A549 (cell line): ENCODE results near the gene DUXB. TPM values are rescaled to one million over a fixed set of nuclear protein-coding genes. Genes with fewer than 3 reads are reported as not detected.
A peak's percentile ranks its signal among the peaks of the same experiment; 100 is the strongest.

Experiments
- ATAC-seq, 2 experiments: fragments of 200-7000 bp in 1 of 2; fragments of >200 bp in 1 of 2; cut with Nextera tagmentation in 1 of 2; cut with Tn5 transposase in 1 of 2; 3 replicates each; pipeline versions ENCODE4 v1.8.0 to v1.9.1; 2018 to 2020; ENCODE audit warnings: mild to moderate bottlenecking in 1 of 2, moderate library complexity in 1 of 2
- CTCF ChIA-PET: fragments of 300-600 bp; sonication (Branson Sonifier 250); formaldehyde crosslinking; extraction: SDS; loops from one replicate; lab custom pipeline; 2021; ENCODE audit warnings: antibody characterized with exemption, inconsistent platforms; lab: Yijun Ruan, JAX
- POLR2A ChIA-PET: fragments of 350-600 bp; formaldehyde crosslinking; extraction: SDS; loops from one replicate; lab custom pipeline; 2021; ENCODE audit warnings: antibody characterized with exemption, inconsistent platforms; lab: Yijun Ruan, JAX
- DNase-seq, 2 experiments: peaks; one replicate each; pipeline versions ENCODE4 v3.0.0 to v3.0.0-alpha.2; 2011 to 2016; ENCODE audit warnings: low read depth in 1 of 2, low spot score in 1 of 2
- FAIRE-seq: peaks from 2 replicates; lab custom pipeline; 2011; peaks lifted over from hg19 to GRCh38; lab: Jason Lieb, UNC
- H3K27ac ChIP-seq, 2 experiments: fragments of >200 bp; sonication (Bioruptor Twin); formaldehyde crosslinking; 3 replicates each; pipeline ENCODE4 v1.5.1; 2016 to 2017
- H3K4me1 ChIP-seq: fragments of >200 bp; sonication (Bioruptor Twin); formaldehyde crosslinking; 3 replicates; pipeline ENCODE4 v1.6.1; 2016
- H3K4me2 ChIP-seq: fragments of >200 bp; sonication (Bioruptor Twin); formaldehyde crosslinking; 3 replicates; pipeline ENCODE4 v1.6.1; 2016
- H3K4me3 ChIP-seq: fragments of >200 bp; sonication (Bioruptor Twin); formaldehyde crosslinking; 3 replicates; pipeline ENCODE4 v1.5.1; 2016
- H3K9me3 ChIP-seq: fragments of >200 bp; sonication (Bioruptor Twin); formaldehyde crosslinking; 3 replicates; pipeline ENCODE4 v1.6.1; 2016
- CEBPB ChIP-seq, 2 experiments: fragments of >200 bp in 1 of 2; sonication (Bioruptor Twin) in 1 of 2; formaldehyde crosslinking in 1 of 2; IDR thresholded peaks; 2 replicates each; pipeline ENCODE4 v1.6.1; 2012 to 2016
- CHD4 ChIP-seq: fragments of 200-600 bp; sonication (generic); IDR thresholded peaks from 2 replicates; pipeline ENCODE4 v1.6.1; 2016; ENCODE audit warnings: antibody characterized with exemption, mild to moderate bottlenecking, borderline replicate concordance
- EHF ChIP-seq: fragments of 250-450 bp; sonication (Bioruptor Pico); IDR thresholded peaks from 2 replicates; pipeline ENCODE4 v1.5.0; 2020; ENCODE audit warnings: mild to moderate bottlenecking
- ESRRA ChIP-seq: fragments of 150-350 bp; IDR thresholded peaks from 2 replicates; pipeline ENCODE4 v1.6.1; 2014; ENCODE audit warnings: mild to moderate bottlenecking, low read length, borderline replicate concordance
- FOXS1 ChIP-seq: fragments of 250-450 bp; sonication (Bioruptor Pico); IDR thresholded peaks from 2 replicates; pipeline ENCODE4 v1.5.0; 2020; ENCODE audit warnings: mild to moderate bottlenecking, moderate library complexity
- HEYL ChIP-seq: fragments of 250-450 bp; sonication (Bioruptor Pico); IDR thresholded peaks from 2 replicates; pipeline ENCODE4 v1.8.0; 2021; ENCODE audit warnings: mild to moderate bottlenecking, moderate library complexity
- HOXB13 ChIP-seq: fragments of 250-450 bp; sonication (Bioruptor Pico); IDR thresholded peaks from 2 replicates; pipeline ENCODE4 v1.5.0; 2020; ENCODE audit warnings: low read depth, mild to moderate bottlenecking, moderate library complexity
- JUN ChIP-seq, 2 experiments: fragments of >200 bp; sonication (Bioruptor Twin); formaldehyde crosslinking; IDR thresholded peaks; 2 replicates in 1 of 2; 3 replicates in 1 of 2; pipeline ENCODE4 v1.6.1; 2016 to 2017
- JUNB ChIP-seq: fragments of >200 bp; sonication (Bioruptor Twin); formaldehyde crosslinking; IDR thresholded peaks from 2 replicates; pipeline ENCODE4 v1.6.1; 2016
- NPAS2 ChIP-seq: fragments of 250-450 bp; sonication (Bioruptor Pico); IDR thresholded peaks from 2 replicates; pipeline ENCODE4 v1.8.0; 2022; ENCODE audit warnings: mild to moderate bottlenecking, moderate library complexity, borderline replicate concordance
- RAD21 ChIP-seq, 2 experiments: fragments of >200 bp in 1 of 2; sonication (Bioruptor Twin) in 1 of 2; formaldehyde crosslinking in 1 of 2; IDR thresholded peaks in 1 of 2; conservative IDR thresholded peaks in 1 of 2; 2 replicates in 1 of 2; 3 replicates in 1 of 2; pipeline ENCODE4 v1.6.1; 2012 to 2018; ENCODE audit warnings: inconsistent platforms in 1 of 2
- RARB ChIP-seq: fragments of 250-450 bp; sonication (Bioruptor Pico); IDR thresholded peaks from 2 replicates; pipeline ENCODE4 v1.8.0; 2021; ENCODE audit warnings: mild to moderate bottlenecking, moderate library complexity
- RCOR1 ChIP-seq: fragments of 150-350 bp; IDR thresholded peaks from 2 replicates; pipeline ENCODE4 v1.6.1; 2014; ENCODE audit warnings: antibody characterized with exemption, low read length, low read depth
- SMC3 ChIP-seq: fragments of >200 bp; sonication (Bioruptor Twin); formaldehyde crosslinking; IDR thresholded peaks from 3 replicates; pipeline ENCODE4 v1.6.1; 2018; ENCODE audit warnings: inconsistent platforms
- SREBF2 ChIP-seq: fragments of 450-650 bp; IDR thresholded peaks from 2 replicates; pipeline ENCODE4 v1.6.1; 2014; ENCODE audit warnings: mild to moderate bottlenecking, moderate library complexity
- ZC3H11A ChIP-seq: fragments of 450-650 bp; IDR thresholded peaks from 2 replicates; pipeline ENCODE4 v1.6.1; 2014; ENCODE audit warnings: antibody characterized with exemption, mild to moderate bottlenecking
- ZFP36 ChIP-seq: fragments of 450-650 bp; IDR thresholded peaks from 2 replicates; pipeline ENCODE4 v1.6.1; 2014; ENCODE audit warnings: borderline replicate concordance; ENCODE audit not compliant: partially characterized antibody
- WGBS: methylation state at CpG from one replicate; pipeline ENCODE4 v1.1.6; 2017; ENCODE audit errors: missing lambda C conversion rate; 5-methylcytosine and 5-hydroxymethylcytosine counted together
- polyA plus RNA-seq, 4 experiments: library from polyadenylated mRNA; depleted of rRNA in 3 of 4; stranded (reverse); fragments of >200 nt; fragmentation: RNase III in 1 of 4; extraction: RNeasy Plus Mini Kit Qiagen cat#74134 plus additional on column Dnase treatment in 1 of 4; gene quantifications; 2 replicates in 3 of 4; 3 replicates in 1 of 4; pipeline ENCODE4 v1.2.3, GENCODE V29; 2011 to 2017
- TF ChIP-seq, protein P1 (sequence below): fragments of 250-450 bp; sonication (Bioruptor Pico); IDR thresholded peaks from 2 replicates; pipeline ENCODE4 v1.5.0; 2020; ENCODE audit warnings: low read depth, mild to moderate bottlenecking, moderate library complexity
- TF ChIP-seq, protein P2 (sequence below): fragments of 450-650 bp; IDR thresholded peaks from 2 replicates; pipeline ENCODE4 v1.6.1; 2014; ENCODE audit warnings: antibody characterized with exemption
- TF ChIP-seq, protein P3 (sequence below): fragments of >200 bp; sonication (Bioruptor Twin); formaldehyde crosslinking; IDR thresholded peaks from 2 replicates; pipeline ENCODE4 v1.6.1; 2016
- TF ChIP-seq, protein P4 (sequence below): IDR thresholded peaks from 2 replicates; pipeline ENCODE4 v1.6.1; 2012
- TF ChIP-seq, protein P5 (sequence below): fragments of 250-450 bp; sonication (Bioruptor Pico); IDR thresholded peaks from 2 replicates; pipeline ENCODE4 v1.5.0; 2021; ENCODE audit warnings: mild to moderate bottlenecking, moderate library complexity, borderline replicate concordance

DUXB gene
- polyA plus RNA-seq, 2 of the 4 experiments (the other 2 are of a cell fraction) = not detected

DNA sequence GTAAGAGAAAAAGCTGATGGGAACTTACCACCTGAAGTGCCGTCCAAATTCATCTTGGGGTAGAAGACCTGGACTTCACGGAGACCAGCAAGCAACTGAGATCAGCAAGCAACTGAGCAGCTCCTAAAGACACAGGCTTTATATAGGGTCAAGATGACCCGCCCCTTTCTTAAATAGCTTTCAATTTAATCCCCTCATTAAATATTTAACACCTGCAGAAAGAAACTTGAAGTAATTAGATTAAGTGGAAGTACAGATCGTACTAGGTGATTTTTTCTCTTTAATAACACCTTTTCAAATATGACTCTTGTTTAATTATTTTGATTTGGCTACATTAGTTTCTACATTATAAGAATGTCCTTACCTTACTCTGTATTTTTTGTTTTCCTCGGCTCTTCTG lies 25.1 kb upstream of the DUXB start, which contains the start of gene CPHXL:
Gene CPHXL, minus strand, starts transcription at position 101 of the 400 bp plus-strand sequence. Its CDS starts 48 bp downstream, at position 53.
- CTCF ChIA-PET = no interaction called here
- Histone ChIP-seq H3K9me3 (no peaks in the 10 kb centered on the region), H3K27ac (no peak within 1 kb of the TSS), H3K4me2 (0 out of 3 replicates have a peak within 1 kb of the TSS, but pooled peaks have one; percentile 21), H3K4me3 (no peak within 1 kb of the TSS), H3K4me1 (no peaks in the 10 kb centered on the region)
- DNase-seq (no peak), FAIRE-seq (no peak), ATAC-seq (no peak)
- POLR2A ChIA-PET = no interaction called here
- 49% methylated on average over 5 of the region's 5 CpGs for WGBS
- TF ChIP-seq SMC3 (no peak), EHF (CRISPR knock-in tag) (no peak), SREBF2 (no peak), ZC3H11A (no peak), NPAS2 (CRISPR knock-in tag) (no peak), CHD4 (no peak), FOXS1 (CRISPR knock-in tag) (no peak), ESRRA (no peak), RCOR1 (no peak), HEYL (CRISPR knock-in tag) (no peak), RARB (CRISPR knock-in tag) (no peak), JUN (IDR thresholded peaks at IDR 0.05) (no peak), RAD21 (conservative IDR thresholded peaks at IDR 0.05 in 1 of 2, IDR thresholded peaks at IDR 0.05 in 1 of 2) (no peak)
- TF ChIP-seq, protein P1, sequence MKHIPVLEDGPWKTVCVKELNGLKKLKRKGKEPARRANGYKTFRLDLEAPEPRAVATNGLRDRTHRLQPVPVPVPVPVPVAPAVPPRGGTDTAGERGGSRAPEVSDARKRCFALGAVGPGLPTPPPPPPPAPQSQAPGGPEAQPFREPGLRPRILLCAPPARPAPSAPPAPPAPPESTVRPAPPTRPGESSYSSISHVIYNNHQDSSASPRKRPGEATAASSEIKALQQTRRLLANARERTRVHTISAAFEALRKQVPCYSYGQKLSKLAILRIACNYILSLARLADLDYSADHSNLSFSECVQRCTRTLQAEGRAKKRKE (CRISPR knock-in tag) = no peak
- TF ChIP-seq, protein P2, sequence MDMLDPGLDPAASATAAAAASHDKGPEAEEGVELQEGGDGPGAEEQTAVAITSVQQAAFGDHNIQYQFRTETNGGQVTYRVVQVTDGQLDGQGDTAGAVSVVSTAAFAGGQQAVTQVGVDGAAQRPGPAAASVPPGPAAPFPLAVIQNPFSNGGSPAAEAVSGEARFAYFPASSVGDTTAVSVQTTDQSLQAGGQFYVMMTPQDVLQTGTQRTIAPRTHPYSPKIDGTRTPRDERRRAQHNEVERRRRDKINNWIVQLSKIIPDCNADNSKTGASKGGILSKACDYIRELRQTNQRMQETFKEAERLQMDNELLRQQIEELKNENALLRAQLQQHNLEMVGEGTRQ = no peak
- TF ChIP-seq, protein P3, sequence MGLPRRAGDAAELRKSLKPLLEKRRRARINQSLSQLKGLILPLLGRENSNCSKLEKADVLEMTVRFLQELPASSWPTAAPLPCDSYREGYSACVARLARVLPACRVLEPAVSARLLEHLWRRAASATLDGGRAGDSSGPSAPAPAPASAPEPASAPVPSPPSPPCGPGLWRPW = no peak
- TF ChIP-seq, protein P4, sequence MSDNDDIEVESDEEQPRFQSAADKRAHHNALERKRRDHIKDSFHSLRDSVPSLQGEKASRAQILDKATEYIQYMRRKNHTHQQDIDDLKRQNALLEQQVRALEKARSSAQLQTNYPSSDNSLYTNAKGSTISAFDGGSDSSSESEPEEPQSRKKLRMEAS = no peak

DNA sequence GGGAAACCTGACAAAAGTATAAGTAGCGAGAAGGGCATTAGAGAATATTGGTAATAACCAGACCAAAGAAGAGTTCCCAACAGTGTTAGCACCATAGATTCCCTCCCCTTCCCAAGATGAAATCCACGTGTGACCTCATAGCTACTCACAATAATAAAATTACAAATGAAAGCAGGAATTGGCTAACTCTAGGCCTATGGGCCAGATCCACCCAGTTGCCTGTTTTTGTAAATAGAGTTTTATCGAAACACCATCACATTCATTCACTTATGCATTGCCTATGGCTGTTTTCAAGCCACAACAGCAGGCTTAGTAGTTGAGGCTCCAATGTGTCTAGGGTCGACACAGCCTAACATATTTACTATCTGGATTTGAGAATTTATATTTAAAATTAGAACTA lies 17.2 kb upstream of the DUXB start:
- DNase-seq (no peak), FAIRE-seq (no peak), ATAC-seq (no peak)
- Histone ChIP-seq H3K27ac (no peak overlapping the region), H3K4me2 (no peak overlapping the region), H3K9me3 (no peaks in the 10 kb centered on the region), H3K4me3 (no peak overlapping the region), H3K4me1 (no peaks in the 10 kb centered on the region)
- POLR2A ChIA-PET = no interaction called here
- CTCF ChIA-PET = interaction anchor here (0.7 kb wide), 1 partner anchor 1762 kb away, joined by 4 read pairs; no protein-coding TSS in a partner anchor
- 13% methylated on average over 4 of the region's 4 CpGs for WGBS
- TF ChIP-seq JUNB (no peak), SMC3 (no peak), CEBPB (IDR thresholded peaks at IDR 0.05) (no peak)

DNA sequence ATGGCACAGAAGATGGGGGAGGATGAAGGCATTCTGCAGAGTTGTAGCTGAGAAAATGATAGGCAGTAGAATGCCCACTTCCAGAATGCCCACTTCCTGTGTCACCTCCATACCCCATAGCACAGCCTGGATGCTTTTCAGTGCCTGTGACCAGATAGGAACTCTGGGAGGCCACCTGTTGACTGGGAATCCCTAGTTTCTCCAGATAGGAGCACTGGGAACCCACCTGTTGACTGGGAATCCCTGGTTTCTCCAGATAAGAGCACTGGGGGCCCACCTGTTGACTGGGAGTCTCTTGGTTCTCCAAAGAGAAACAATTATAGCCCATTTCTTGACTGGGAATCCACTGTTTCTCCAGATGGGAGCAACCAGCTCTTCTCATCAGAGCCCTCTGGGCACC lies 13.4 kb upstream of the DUXB start:
- CTCF ChIA-PET = interaction anchor here (1.4 kb wide), 1 partner anchor 51 kb away, joined by 3 read pairs; no protein-coding TSS in a partner anchor
- TF ChIP-seq, protein P5, sequence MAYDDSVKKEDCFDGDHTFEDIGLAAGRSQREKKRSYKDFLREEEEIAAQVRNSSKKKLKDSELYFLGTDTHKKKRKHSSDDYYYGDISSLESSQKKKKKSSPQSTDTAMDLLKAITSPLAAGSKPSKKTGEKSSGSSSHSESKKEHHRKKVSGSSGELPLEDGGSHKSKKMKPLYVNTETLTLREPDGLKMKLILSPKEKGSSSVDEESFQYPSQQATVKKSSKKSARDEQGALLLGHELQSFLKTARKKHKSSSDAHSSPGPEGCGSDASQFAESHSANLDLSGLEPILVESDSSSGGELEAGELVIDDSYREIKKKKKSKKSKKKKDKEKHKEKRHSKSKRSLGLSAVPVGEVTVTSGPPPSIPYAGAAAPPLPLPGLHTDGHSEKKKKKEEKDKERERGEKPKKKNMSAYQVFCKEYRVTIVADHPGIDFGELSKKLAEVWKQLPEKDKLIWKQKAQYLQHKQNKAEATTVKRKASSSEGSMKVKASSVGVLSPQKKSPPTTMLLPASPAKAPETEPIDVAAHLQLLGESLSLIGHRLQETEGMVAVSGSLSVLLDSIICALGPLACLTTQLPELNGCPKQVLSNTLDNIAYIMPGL (CRISPR knock-in tag) = no peak
- TF ChIP-seq ZFP36 = no peak
- TF ChIP-seq HOXB13 (CRISPR knock-in tag) = no peak
- TF ChIP-seq, protein P2 = no peak
- FAIRE-seq (no peak), ATAC-seq (no peak), DNase-seq (no peak)
- Histone ChIP-seq H3K4me1 (no peaks in the 10 kb centered on the region), H3K4me2 (no peak overlapping the region), H3K27ac (no peak overlapping the region), H3K4me3 (no peak overlapping the region), H3K9me3 (no peaks in the 10 kb centered on the region)
- POLR2A ChIA-PET = interaction anchor here (0.6 kb wide), 1 partner anchor 82 kb away, joined by 7 read pairs; no protein-coding TSS in a partner anchor
